GM21576 (cell line): Measurements from ENCODE around the gene TSC22D2.
"Not testable (repeated sequence)": the region's sequence is repeated elsewhere in the genome, so short reads cannot be mapped to it uniquely, and the experiment has no call there.

Experiments
- ATAC-seq: cut with Tn5 transposase; IDR thresholded peaks from one replicate; pipeline ENCODE4 v1.9.1; 2021; ENCODE audit warnings: mild to moderate bottlenecking, moderate library complexity; ENCODE audit not compliant: unreplicated experiment

TSC22D2 gene

GRCh38 chr3:150479370-150479769 is 71.3 kb downstream of the TSC22D2 start:
- ATAC-seq: no peak

- no peak for ATAC-seq
Observed at GRCh38 chr3:150480877-150481276, 72.8 kb downstream of the TSC22D2 start.

GRCh38 chr3:150483226-150483625 is 75.1 kb downstream of the TSC22D2 start:
- no peak for ATAC-seq

GRCh38 chr3:150484410-150484809 is 76.3 kb downstream of the TSC22D2 start:
- no peak for ATAC-seq

- no peak for ATAC-seq
Observed at GRCh38 chr3:150488867-150489266, 80.8 kb downstream of the TSC22D2 start.

GRCh38 chr3:150490277-150490986 is 82.3 kb downstream of the TSC22D2 start:
- no peak for ATAC-seq

- no peak for ATAC-seq
Observed at GRCh38 chr3:150494411-150494977, 86.4 kb downstream of the TSC22D2 start.

- no peak for ATAC-seq
Observed at GRCh38 chr3:150495149-150495548, 87.1 kb downstream of the TSC22D2 start.

GRCh38 chr3:150495563-150496168 is 87.6 kb downstream of the TSC22D2 start:
- ATAC-seq: no peak

- ATAC-seq: no peak
Observed at GRCh38 chr3:150497956-150498355, 89.9 kb downstream of the TSC22D2 start.

GRCh38 chr3:150500960-150501359 is 92.9 kb downstream of the TSC22D2 start:
- not testable (repeated sequence) for ATAC-seq

GRCh38 chr3:150503402-150504099 is 95.5 kb downstream of the TSC22D2 start:
- ATAC-seq: no peak

GRCh38 chr3:150504483-150504882 is 96.4 kb downstream of the TSC22D2 start:
- no peak for ATAC-seq

GRCh38 chr3:150508401-150508800 is 100.3 kb downstream of the TSC22D2 start:
- no peak for ATAC-seq

- no peak for ATAC-seq
Observed at GRCh38 chr3:150509780-150510179, 101.7 kb downstream of the TSC22D2 start.

GRCh38 chr3:150511122-150511821 is 103.2 kb downstream of the TSC22D2 start:
- ATAC-seq: no peak

- no peak for ATAC-seq
Observed at GRCh38 chr3:150515210-150515609, 107.1 kb downstream of the TSC22D2 start.
